Left hindlimb (tissue), 1 donor: Measurements from ENCODE around the gene LNX1.

Source experiments
- DNase-seq: peaks from one replicate; pipeline ENCODE4 v3.0.0-alpha.2; 2018

Gene LNX1

GRCh38 chr4:53563824-53564223 lies 27.5 kb downstream of the LNX1 start:
- no peak for DNase-seq

GRCh38 chr4:53562409-53562808 lies 28.9 kb downstream of the LNX1 start:
- DNase-seq: no peak

GRCh38 chr4:53559021-53559620 lies 32.2 kb downstream of the LNX1 start:
- no peak for DNase-seq

- no peak for DNase-seq
Observed at GRCh38 chr4:53558065-53558801, 33.1 kb downstream of the LNX1 start.

GRCh38 chr4:53557669-53558064 lies 33.6 kb downstream of the LNX1 start:
- no peak for DNase-seq

- DNase-seq: no peak
Observed at GRCh38 chr4:53556651-53557050, 34.6 kb downstream of the LNX1 start.

GRCh38 chr4:53553486-53554210 lies 37.6 kb downstream of the LNX1 start:
- no peak for DNase-seq

GRCh38 chr4:53552711-53553110 lies 38.6 kb downstream of the LNX1 start:
- DNase-seq: no peak

- no peak for DNase-seq
Observed at GRCh38 chr4:53551958-53552357, 39.3 kb downstream of the LNX1 start.

- no peak for DNase-seq
Observed at GRCh38 chr4:53551281-53551864, 39.9 kb downstream of the LNX1 start.

GRCh38 chr4:53548662-53549061 lies 42.6 kb downstream of the LNX1 start:
- no peak for DNase-seq

GRCh38 chr4:53547983-53548382 lies 43.3 kb downstream of the LNX1 start:
- DNase-seq: no peak

GRCh38 chr4:53545942-53546581 lies 45.2 kb downstream of the LNX1 start:
- no peak for DNase-seq

GRCh38 chr4:53545273-53545672 lies 46.0 kb downstream of the LNX1 start:
- DNase-seq: no peak

GRCh38 chr4:53543561-53543960 lies 47.7 kb downstream of the LNX1 start:
- no peak for DNase-seq

- no peak for DNase-seq
Observed at GRCh38 chr4:53541577-53542206, 49.6 kb downstream of the LNX1 start.

- DNase-seq: peak; percentile 59
Observed at GRCh38 chr4:53538756-53539155, 52.5 kb downstream of the LNX1 start.

GRCh38 chr4:53537606-53538005 lies 53.7 kb downstream of the LNX1 start:
- no peak for DNase-seq

- DNase-seq: no peak
Observed at GRCh38 chr4:53536328-53536727, 55.0 kb downstream of the LNX1 start.

GRCh38 chr4:53535567-53535966 lies 55.7 kb downstream of the LNX1 start:
- no peak for DNase-seq

GRCh38 chr4:53534684-53535083 lies 56.6 kb downstream of the LNX1 start:
- DNase-seq: no peak

- no peak for DNase-seq
Observed at GRCh38 chr4:53532521-53532920, 58.8 kb downstream of the LNX1 start.
